T-helper 2 cell treated with Interferon-gamma antibody and Interleukin-4, amounts not matched to agents 100 ng/mL and 5 ng/mL, for 36 hours (primary cell): ENCODE measurements around the gene ZNF677. TPM values are rescaled to one million over a fixed set of nuclear protein-coding genes. Genes with fewer than 3 reads are reported as not detected.
"Not testable (repeated sequence)": the region's sequence is repeated elsewhere in the genome, so short reads cannot be mapped to it uniquely, and the experiment has no call there.

ENCODE experiments used
- intact Hi-C: fragments of 100-400 bp; cut with micrococcal nuclease; formaldehyde crosslinking; loops from one replicate; pipeline ENCODE4 v1.15.1; 2023
- total RNA-seq: library from RNA; stranded (reverse); gene quantifications from 2 replicates; pipeline ENCODE4 v1.2.3, GENCODE V29; 2022

Gene ZNF677
- 1.7 and 2.7 TPM in 2 replicates for total RNA-seq

DNA sequence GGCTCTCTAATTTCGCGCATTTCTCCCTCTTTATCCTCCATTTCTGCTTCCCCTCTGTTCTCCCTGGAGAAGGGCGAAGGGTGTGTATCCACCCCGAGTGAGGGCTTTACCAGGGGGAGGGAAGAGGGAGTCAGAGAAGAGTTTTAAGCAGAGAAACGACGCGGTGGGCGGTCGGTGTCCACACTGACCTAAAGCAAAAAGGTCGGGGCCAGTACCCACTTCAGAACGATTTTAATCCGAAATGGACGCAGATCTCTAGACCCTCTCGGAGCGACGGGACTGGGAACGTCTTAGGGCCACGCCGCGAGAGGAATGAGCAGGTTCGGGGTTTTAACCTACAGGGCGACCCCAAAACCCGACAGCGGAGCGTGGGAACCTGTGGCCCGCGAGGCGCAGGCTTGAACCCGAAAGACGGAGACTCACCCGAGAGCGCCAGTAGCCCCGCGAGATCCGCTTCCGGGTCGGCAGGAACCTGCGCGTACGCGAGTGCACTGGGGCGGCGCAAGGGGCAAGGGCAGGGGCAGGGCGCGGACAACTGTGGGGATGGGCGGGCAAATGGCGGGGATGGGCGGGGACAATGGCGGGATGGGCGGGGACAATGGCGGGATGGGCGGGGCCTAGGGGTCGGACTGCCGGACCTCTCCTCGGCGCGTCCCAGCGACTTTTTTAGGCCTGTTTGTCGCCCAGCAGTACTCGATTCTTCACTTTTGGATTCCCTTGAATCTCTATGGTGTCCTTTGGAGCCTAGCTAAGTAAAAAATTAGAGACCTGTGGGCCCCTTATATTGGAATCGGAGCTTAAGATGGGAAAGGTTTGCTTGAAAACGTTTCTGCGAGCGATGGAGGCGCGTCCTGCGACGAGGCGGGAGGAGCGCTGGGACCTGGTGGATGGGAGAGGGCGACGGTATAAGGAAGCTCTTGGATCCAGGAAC, at the start of gene ZNF677:
ZNF677 (minus strand) TSS at position 463 of the 931 bp plus-strand sequence. CDS start 3,323 bp downstream, outside the sequence.
- intact Hi-C loops: no loop called here

DNA sequence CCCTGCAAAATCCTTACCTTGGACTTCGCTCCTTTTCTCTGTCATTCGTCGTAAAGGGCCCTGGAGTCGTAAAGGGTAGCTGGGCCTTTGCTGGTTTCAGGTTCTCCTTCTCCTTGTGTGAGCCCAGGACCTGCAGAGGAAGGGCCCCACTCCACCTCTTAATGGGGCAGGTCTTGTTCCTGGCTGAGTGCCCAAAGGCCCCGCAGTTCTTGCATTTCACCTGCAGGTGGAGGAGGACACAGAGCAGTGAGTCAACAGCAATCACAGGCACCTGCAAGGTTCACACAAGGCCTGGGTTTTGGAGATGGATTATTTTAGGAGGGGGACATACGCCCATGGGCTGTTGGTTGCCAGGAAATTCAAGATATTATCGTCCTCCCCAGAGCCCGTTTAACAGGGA, 46.7 kb upstream of the ZNF677 start:
- intact Hi-C loops: not testable (repeated sequence)

DNA sequence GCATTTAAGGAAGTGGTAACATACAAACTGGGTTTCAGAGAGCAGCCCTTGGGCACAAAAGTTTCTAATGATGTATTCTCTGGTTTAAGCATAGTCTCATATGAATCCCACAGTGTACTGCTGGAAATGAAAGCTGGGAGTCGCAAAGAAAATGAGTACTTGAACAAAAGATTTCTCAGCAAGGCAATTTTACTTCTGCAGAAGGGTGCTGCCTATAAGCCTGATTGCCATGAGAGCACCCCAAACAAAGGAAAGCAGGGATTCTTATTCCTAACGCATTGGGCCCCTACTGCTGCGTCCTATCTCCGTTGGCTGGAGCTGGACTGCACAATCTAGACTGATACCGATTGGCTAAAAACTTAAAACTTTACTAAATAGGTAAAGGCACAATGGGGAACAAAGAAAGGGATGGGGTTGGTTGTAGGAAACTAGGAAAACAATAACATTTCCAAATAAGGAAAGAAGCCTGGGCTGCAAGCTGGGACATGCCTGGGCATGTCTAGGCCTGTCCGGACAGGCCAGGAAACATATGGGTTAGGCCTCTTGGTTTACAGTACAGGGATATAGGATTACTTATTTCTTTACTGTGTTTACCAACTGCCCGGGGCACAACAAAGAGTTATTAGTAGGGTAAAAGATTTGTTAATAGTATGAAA, 40.2 kb upstream of the ZNF677 start:
- intact Hi-C loops: no loop called here

DNA sequence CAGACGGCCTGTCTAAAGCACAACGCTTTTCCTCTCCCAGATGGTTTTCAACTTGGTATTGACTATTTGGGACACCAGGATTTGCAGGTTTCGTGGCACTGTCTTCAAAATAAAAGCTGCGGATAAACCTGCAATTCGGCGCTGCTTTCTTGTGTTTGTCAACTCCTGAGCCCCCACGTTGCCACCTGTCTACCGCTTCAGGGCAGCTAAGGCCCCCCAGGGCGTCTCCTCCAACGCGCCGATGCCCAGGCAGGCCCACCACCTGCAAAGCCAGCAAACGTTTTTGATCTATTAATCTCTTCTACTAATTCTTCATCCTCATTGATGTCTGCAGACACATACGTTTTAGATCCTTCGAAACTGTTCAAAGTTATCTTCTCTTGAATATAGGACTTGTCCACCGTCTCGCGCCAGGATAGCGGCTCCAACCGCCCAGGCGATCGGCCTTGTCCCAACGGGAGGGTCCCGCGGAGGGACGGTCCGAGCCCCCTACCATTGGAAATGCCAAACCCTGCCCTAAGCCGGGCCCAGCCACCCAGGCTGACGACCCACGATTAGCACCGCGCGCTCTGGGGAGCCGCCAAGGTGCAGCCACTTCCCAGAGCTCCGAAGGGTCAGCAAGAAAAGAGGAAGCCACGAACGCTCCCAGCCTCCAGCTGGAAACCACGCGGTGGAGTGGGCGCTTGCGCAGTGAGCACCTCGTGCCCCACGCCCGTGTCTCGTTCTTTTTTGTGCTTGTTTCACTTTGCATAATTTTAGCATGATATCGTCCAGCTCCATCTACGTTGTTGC, 36.3 kb upstream of the ZNF677 start:
- intact Hi-C loops: no loop called here

DNA sequence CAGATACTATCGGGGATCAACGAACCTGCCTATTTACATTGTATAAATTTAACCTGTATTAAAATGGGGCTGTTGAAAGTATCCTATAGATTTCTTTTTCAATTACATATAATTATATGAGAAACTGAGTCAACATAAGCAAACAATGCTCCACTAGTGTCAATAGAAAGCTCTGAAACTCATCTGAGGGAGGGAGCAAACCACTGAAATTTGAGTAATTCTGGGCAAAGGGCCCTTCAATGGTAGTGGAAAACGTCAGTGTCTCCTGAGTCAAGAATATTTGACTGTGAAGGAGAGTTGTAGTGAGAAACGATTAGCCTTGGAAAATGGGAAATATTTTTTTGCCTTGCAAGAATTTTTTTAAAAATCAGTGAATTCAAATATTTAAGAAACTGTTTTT, 30.4 kb upstream of the ZNF677 start:
- intact Hi-C loops: no loop called here

DNA sequence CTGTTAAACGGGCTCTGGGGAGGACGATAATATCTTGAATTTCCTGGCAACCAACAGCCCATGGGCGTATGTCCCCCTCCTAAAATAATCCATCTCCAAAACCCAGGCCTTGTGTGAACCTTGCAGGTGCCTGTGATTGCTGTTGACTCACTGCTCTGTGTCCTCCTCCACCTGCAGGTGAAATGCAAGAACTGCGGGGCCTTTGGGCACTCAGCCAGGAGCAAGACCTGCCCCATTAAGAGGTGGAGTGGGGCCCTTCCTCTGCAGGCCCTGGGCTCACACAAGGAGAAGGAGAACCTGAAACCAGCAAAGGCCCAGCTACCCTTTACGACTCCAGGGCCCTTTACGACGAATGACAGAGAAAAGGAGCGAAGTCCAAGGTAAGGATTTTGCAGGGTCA, 27.3 kb upstream of the ZNF677 start:
- intact Hi-C loops: not testable (repeated sequence)

DNA sequence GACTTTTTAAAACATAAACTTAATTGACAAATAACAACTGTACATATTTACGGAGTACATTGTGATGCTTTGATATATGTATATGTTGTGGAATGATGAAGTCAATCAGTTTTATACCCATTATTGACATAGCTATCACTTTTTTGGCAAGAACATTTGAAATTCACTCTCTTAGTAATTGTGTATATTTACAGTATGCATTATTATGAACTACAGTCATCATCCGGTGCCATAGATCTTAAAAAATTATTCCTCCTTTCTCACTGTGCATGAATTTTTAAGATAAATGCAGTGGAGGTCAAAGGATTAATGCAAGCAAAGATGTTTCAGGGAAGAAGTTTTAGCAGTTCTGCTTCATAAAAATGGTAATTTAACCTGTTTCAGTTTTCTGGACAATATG, 20.8 kb upstream of the ZNF677 start:
- intact Hi-C loops: no loop called here

DNA sequence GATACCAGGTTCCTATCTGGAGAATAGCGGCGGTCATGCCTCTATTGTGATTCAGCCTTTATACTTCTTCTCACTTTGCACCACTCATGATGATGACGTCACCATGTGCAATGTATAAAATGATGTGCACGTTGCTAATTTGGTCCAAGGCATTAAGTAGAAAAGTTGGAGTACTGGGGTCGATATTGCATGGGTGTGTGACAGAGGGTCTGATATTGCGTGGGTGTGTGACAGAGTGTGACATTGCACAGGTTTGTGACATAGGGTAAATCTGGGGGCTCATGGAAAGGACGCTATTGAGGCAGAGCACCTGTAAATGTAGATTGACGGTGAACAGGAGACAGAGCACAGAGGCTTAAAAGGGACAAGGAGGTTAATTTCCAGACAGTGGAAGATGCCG, 17.4 kb upstream of the ZNF677 start:
- intact Hi-C loops: no loop called here

DNA sequence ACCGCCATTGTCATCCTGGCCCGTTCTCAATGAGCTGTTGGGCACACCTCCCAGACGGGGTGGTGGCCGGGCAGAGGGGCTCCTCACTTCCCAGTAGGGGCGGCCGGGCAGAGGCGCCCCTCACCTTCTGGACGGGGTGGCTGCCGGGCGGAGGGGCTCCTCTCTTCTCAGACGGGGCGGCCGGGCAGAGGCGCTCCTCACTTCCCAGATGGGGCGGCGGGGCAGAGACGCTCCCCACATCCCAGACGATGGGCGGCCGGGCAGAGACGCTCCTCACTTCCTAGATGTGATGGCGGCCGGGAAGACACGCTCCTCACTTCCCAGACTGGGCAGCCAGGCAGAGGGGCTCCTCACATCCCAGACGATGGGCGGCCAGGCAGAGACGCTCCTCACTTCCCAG, 15.2 kb upstream of the ZNF677 start:
- intact Hi-C loops: not testable (repeated sequence)

DNA sequence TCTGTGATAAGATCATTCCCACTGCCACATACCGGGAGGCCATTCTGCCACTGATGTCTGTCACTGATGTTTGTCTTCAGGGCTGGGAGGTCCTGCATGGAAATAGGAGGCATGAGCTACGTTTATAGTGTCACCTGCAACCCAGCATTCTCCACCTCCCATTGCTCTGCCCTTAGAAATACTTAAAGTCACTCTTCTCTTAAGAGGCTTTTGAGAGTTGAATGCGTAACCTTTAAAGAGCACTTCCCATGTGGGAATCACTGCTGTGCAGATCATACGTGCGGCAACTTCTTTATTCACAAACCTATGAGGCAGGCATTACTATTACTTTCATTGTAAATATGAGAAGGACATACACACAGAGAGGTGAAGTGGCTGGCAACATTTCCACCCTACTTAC, 12.9 kb upstream of the ZNF677 start, which contains the start of gene VN1R4:
VN1R4 (minus strand) TSS at position 101 of the 400 bp plus-strand sequence; CDS start at position 43, 58 bp downstream.
- intact Hi-C loops: not testable (repeated sequence)

DNA sequence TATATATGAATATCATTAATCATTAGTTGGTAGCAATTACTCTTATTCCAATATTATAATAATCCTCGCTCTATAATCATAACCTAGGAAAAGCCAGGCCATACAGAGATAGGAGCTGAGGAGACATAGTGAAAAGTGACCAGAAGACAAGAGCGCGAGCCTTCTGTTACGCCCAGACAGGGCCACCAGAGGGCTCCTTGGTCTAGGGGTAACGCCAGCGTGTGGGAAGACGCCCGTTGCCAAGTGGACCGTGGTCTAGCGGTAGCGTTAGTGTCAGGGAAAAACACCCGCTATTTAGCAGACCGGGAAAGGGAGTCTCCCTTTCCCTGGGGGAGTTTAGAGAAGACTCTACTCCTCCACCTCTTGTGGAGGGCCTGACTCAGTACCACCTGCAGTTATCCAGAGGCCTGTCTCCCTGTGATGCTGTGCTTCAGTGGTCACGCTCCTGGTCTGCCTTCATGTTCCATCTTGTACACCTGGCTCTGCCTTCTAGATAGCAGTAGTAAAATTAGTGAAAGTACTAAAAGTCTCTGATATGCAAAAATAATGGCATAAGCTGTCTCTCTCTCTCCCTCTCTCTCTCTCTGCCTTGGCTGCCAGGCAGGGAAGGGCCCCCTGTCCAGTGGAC, 3.2 kb upstream of the ZNF677 start, which contains the start of gene VN1R2:
VN1R2 (plus strand) TSS at position 578 of the 628 bp plus-strand sequence. CDS start 84 bp downstream, outside the sequence.
- intact Hi-C loops: not testable (repeated sequence)

DNA sequence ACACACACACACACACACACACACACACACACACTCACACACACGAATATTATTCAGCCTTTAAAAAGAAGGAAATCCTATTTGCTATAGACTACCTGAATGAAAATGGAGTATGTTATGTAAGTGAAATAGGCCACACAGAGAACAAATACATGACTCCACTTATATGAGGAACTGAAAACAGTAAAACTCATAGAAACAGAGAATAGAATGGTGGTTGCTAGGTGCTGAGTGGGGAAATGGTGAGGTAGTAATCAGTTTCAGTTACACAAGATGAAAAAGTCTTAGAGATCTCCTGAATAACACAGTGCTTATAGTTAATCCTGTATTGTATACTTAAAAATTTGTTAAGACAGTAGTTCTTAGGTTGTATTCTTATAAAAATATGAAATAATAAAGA, 8.2 kb downstream of the ZNF677 start:
- intact Hi-C loops: no loop called here

DNA sequence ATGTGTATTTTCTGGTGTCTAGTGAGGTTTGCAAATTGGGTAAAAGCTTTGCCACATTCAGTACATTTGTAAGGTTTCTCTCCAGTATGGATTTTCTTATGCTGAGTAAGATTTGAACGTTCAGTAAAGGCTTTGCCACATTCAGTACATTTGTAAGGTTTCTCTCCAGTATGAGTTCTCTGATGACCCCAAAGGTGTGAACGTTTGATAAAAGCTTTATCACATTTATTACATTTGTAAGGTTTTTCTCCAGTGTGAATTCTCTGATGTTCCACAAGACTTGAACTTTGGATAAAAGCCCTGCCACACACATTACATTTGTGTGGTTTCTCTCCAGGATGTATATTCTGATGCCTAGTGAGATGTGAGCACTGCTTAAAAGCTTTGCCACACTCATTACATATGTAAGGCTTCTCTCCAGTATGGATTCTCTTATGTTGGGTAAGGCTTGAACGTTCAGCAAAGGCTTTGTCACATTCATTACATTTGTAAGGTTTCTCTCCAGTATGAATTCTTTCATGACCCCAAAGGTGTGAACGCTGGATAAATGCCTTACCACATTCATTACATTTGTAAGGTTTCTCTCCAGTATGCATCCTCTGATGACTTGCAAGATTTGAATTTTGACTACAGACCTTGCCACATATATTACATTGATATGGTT, 17.4 kb downstream of the ZNF677 start:
- intact Hi-C loops: no loop called here

DNA sequence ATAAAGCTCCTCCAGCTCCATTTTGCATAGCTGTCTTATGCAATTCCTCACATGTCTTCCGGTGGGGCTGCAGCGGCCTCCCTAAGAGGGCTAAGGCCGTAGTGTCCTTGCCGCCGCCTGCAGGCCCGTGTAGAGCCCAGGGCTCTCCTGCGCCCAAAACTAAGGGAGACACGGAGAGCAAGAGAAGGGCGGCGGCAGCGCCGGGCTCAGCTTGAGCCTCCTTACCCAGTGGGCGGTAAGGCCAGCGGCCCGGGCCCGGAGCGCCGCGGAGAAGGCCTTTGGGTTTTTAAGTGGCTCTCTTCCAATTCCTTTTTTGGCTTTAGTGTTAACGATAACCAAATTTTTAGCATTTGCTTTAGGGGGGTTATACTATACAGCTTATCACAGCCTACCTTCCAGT, 30.1 kb downstream of the ZNF677 start:
- intact Hi-C loops: no loop called here

DNA sequence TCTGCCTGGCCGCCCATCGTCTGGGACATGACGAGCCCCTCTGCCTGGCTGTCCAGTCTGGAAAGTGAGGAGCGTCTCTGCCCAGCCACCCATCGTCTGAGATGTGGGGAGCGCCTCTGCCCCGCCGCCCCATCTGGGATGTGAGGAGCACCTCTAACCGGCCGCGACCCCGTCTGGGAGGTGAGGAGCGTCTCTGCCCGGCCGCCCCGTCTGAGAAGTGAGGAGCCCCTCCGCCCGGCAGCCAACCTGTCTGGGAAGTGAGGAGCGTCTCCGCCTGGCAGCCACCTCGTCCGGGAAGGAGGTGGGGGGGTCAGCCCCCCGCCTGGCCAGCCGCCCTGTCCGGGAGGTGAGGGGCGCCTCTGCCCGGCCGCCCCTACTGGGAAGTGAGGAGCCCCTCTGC, 32.0 kb downstream of the ZNF677 start:
- intact Hi-C loops: not testable (repeated sequence)

DNA sequence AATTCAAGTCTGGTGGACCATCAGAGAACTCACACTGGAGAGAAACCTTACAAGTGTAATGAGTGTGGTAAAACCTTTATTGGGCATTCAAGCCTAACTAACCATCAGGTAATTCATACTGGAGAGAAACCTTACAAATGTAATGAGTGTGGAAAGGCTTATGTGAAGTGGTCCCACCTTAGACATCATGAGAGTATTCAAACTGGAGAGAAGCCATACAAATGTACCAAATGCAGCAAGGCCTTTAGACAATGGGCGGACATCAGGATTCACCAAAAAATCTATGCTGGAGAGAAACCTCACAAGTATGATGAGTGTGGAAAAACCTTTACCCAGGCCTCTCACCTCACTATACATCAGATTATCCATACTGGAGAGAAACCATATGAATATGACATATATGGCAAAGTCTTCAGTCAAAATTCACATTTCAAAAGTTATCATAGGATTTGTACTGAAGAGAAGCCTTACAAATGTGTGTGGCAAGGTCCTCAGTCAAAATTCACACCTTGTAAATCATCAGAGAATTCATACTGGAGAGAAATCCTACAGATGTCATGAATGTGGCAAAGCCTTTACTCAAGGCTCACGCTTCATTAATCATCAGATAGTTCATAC, 41.9 kb downstream of the ZNF677 start:
- intact Hi-C loops: no loop called here

DNA sequence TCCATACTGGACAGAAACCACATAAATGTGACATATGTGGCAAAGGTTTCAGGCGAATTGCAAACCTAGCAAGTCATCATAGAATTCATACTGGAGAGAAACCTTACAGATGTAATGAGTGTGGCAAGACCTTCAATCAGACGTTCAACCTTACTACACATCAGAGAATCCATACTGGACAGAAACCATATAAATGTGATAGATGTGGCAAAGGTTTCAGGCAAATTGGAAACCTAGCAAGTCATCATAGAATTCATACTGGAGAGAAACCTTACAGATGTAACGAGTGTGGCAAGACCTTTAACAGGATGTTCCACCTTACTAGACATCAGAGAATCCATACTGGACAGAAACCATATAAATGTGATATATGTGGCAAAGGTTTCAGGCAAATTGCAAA, 43.1 kb downstream of the ZNF677 start:
- intact Hi-C loops: not testable (repeated sequence)

DNA sequence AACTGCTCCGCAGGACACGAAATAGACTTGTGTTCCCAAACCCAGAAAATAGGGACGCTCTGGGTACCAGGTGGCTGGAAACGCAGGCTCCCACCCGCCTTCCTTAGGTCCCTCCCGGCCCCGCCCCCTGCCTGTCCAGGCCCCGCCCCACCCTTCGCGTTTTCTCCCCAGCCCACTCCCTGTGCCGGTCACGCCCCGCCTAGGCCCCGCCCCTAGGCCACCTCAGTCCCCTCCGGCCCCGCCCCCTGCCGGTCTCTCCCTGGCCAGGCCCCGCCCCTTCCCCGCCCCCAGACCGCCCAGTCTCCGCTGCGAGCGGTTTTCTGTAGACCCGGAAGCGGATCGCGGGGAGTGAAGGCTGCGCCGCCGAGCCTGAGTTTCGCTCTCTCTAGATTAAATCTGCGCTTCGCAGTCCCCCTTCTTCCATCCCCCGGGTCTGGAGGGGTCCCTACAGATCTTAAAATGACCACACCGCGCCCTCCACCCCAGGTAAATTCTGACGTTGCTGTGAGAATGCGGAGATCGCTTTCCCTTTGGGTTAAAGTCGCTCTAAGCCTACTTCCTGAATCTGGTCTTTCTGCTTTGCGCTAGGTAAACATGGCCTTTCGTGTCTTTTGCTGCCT, 57.8 kb downstream of the ZNF677 start:
- intact Hi-C loops: loop anchor here (1.0 to 10.0 kb wide), 6 partner anchors 40 to 670 kb away; partner anchors contain the start of genes ZNF160, ZNF347, ZNF525 and ZNF765

DNA sequence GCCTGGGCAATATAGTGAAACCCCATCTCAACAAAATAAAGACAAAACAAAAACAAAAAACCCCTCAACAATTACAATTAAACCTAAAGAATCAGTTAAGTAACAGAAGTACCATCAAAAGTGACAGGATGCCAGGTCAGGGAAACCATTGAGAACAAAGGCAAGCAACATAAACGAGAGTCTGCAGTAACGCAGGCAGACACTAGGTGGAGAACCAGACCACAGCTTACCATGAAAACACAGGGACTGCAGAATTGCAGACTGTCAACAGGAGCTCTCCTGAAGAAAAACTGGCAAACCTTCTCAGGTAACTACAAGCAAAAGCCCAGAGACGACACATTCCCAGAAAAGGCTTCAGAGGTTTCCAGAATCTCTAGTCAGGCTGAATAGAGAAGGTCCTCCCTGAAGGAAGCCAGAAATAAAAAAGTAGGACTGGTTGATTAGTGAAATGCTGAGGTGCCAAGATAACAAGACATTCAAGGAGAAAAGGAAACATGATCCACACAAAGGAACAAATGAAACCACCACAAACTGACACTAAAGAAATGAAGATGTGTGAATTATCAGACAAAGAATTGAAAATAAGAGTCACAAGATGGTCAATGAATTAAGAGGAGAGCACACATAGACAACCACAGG, 59.3 kb downstream of the ZNF677 start:
- intact Hi-C loops: loop anchor here (1.0 to 10.0 kb wide), 6 partner anchors 38 to 668 kb away; partner anchors contain the start of genes ZNF347, ZNF765, ZNF808 and ZNF845
